IMR-90 (cell line): Measurements from ENCODE around the gene RAPGEF2. TPM values are rescaled to one million over a fixed set of nuclear protein-coding genes. Genes with fewer than 3 reads are reported as not detected.

Experiments used
- ATAC-seq: fragments of 200-7000 bp; cut with Tn5 transposase; 2 replicates; pipeline ENCODE4 v1.9.1; 2020; ENCODE audit warnings: low read depth, mild to moderate bottlenecking, moderate library complexity
- BruUV-seq: library from RNA; stranded (reverse); fragments of 400-500 nt; replicated peaks from 2 replicates; lab custom pipeline; 2021; lab: Mats Ljungman, UMichigan
- CTCF ChIA-PET: fragments of 300-600 bp; formaldehyde crosslinking; extraction: SDS; loops from one replicate; lab custom pipeline; 2021; ENCODE audit warnings: antibody characterized with exemption; lab: Yijun Ruan, JAX
- POLR2A ChIA-PET: fragments of 300-600 bp; sonication (Branson Sonifier 250); formaldehyde crosslinking; loops from one replicate; lab custom pipeline; 2022; ENCODE audit warnings: antibody characterized with exemption; ENCODE audit not compliant: unreplicated experiment; lab: Charles Lee
- DNase-seq: peaks from one replicate; pipeline ENCODE4 v3.0.0; 2013
- H2AFZ ChIP-seq: replicated peaks from 2 replicates; pipeline ENCODE3; 2013; ENCODE audit warnings: low read length, mild to moderate bottlenecking; ENCODE audit not compliant: poor library complexity
- H2AK5ac ChIP-seq: 2 replicates; pipeline ENCODE4 v1.6.1; 2013; ENCODE audit warnings: low read depth, low read length, inconsistent platforms
- H2AK9ac ChIP-seq: replicated peaks from 2 replicates; pipeline ENCODE3; 2013; ENCODE audit warnings: mild to moderate bottlenecking, low read depth, low read length, moderate library complexity; ENCODE audit not compliant: poor library complexity
- H2BK120ac ChIP-seq: 2 replicates; pipeline ENCODE4 v1.6.1; 2013; ENCODE audit warnings: low read depth, low read length, inconsistent platforms
- H2BK15ac ChIP-seq: 3 replicates; pipeline ENCODE4 v1.6.1; 2013; ENCODE audit warnings: low read depth, low read length, inconsistent platforms
- H2BK20ac ChIP-seq: 2 replicates; pipeline ENCODE4 v1.6.1; 2013; ENCODE audit warnings: low read depth, mild to moderate bottlenecking, inconsistent platforms, low read length, moderate library complexity
- H2BK5ac ChIP-seq: 2 replicates; pipeline ENCODE4 v1.6.1; 2013; ENCODE audit warnings: mild to moderate bottlenecking, low read depth, low read length, inconsistent platforms; ENCODE audit not compliant: poor library complexity, severe bottlenecking
- H3K14ac ChIP-seq: replicated peaks from 2 replicates; pipeline ENCODE4 v1.6.1; 2013; ENCODE audit warnings: low read depth, low read length, inconsistent platforms
- H3K18ac ChIP-seq: 2 replicates; pipeline ENCODE4 v1.6.1; 2013; ENCODE audit warnings: low read depth, low read length, control low read depth
- H3K23ac ChIP-seq: 2 replicates; pipeline ENCODE4 v1.6.1; 2013; ENCODE audit warnings: low read depth, low read length, inconsistent platforms
- H3K27ac ChIP-seq: 2 replicates; pipeline ENCODE4 v1.5.1; 2013; ENCODE audit warnings: mild to moderate bottlenecking, control low read depth, low read length; ENCODE audit not compliant: insufficient read depth
- H3K27me3 ChIP-seq: 2 replicates; pipeline ENCODE4 v1.6.1; 2013; ENCODE audit warnings: low read length; ENCODE audit not compliant: control insufficient read depth, insufficient read depth
- H3K36me3 ChIP-seq: 2 replicates; pipeline ENCODE4 v1.6.1; 2013; ENCODE audit warnings: low read length, mixed read lengths; ENCODE audit not compliant: control insufficient read depth, insufficient read depth
- H3K4ac ChIP-seq: 2 replicates; pipeline ENCODE4 v1.6.1; 2013; ENCODE audit warnings: low read depth, low read length, inconsistent platforms
- H3K4me1 ChIP-seq: 2 replicates; pipeline ENCODE4 v1.6.1; 2013; ENCODE audit warnings: low read length, mixed read lengths; ENCODE audit not compliant: control insufficient read depth, insufficient read depth
- H3K4me2 ChIP-seq: 2 replicates; pipeline ENCODE4 v1.6.1; 2013; ENCODE audit warnings: low read depth, mild to moderate bottlenecking, control low read depth, low read length, moderate library complexity
- H3K4me3 ChIP-seq: 2 replicates; pipeline ENCODE4 v1.5.1; 2013; ENCODE audit warnings: low read depth, mild to moderate bottlenecking, control low read depth, low read length, moderate library complexity; ENCODE audit not compliant: insufficient read depth
- H3K56ac ChIP-seq: 2 replicates; pipeline ENCODE4 v1.6.1; 2013; ENCODE audit warnings: low read length, inconsistent platforms; ENCODE audit not compliant: insufficient read depth; ENCODE audit errors: extremely low read depth
- H3K79me1 ChIP-seq, 2 experiments: 2 replicates each; pipeline ENCODE4 v1.6.1; 2013; ENCODE audit warnings: low read length in 2 of 2, inconsistent platforms in 1 of 2, low read depth in 1 of 2
- H3K9ac ChIP-seq: 2 replicates; pipeline ENCODE4 v1.6.1; 2013; ENCODE audit warnings: low read depth, low read length, control low read depth
- H3K9me1 ChIP-seq: 2 replicates; pipeline ENCODE4 v1.6.1; 2013; ENCODE audit warnings: low read length, inconsistent platforms; ENCODE audit not compliant: insufficient read depth
- H3K9me3 ChIP-seq: 2 replicates; pipeline ENCODE4 v1.6.1; 2013; ENCODE audit warnings: low read length; ENCODE audit not compliant: control insufficient read depth, insufficient read depth
- H4K20me1 ChIP-seq: 2 replicates; pipeline ENCODE4 v1.6.1; 2013; ENCODE audit warnings: low read length, inconsistent platforms; ENCODE audit not compliant: insufficient read depth
- H4K5ac ChIP-seq: 2 replicates; pipeline ENCODE4 v1.6.1; 2013; ENCODE audit warnings: mild to moderate bottlenecking, low read depth, low read length, control low read depth
- H4K8ac ChIP-seq, 2 experiments: 2 replicates each; pipeline ENCODE4 v1.6.1; 2013; ENCODE audit warnings: low read depth in 2 of 2, low read length in 2 of 2, control low read depth in 1 of 2, inconsistent platforms in 1 of 2
- H4K91ac ChIP-seq: 2 replicates; pipeline ENCODE4 v1.6.1; 2013; ENCODE audit warnings: low read depth, low read length, inconsistent platforms; ENCODE audit not compliant: insufficient read depth
- ELK1 ChIP-seq: fragments of 150-350 bp; IDR thresholded peaks from 2 replicates; pipeline ENCODE4 v1.6.1; 2016; ENCODE audit warnings: low read depth, mild to moderate bottlenecking, low read length, moderate library complexity, borderline replicate concordance
- MAFK ChIP-seq: IDR thresholded peaks from 2 replicates; pipeline ENCODE4 v1.6.1; 2012; ENCODE audit warnings: low read depth, low read length, improper control_type of control experiment
- NFE2L2 ChIP-seq: fragments of 150-350 bp; IDR thresholded peaks from 2 replicates; pipeline ENCODE4 v1.6.1; 2016; ENCODE audit warnings: low read depth, mild to moderate bottlenecking, low read length
- RAD21 ChIP-seq: IDR thresholded peaks from 2 replicates; pipeline ENCODE4 v1.6.1; 2012; ENCODE audit warnings: low read length, improper control_type of control experiment
- RCOR1 ChIP-seq: IDR thresholded peaks from 2 replicates; pipeline ENCODE4 v1.6.1; 2012; ENCODE audit warnings: mild to moderate bottlenecking, low read length, improper control_type of control experiment; ENCODE audit not compliant: insufficient replicate concordance
- RFX5 ChIP-seq: IDR thresholded peaks from 2 replicates; pipeline ENCODE4 v1.8.0; 2012; ENCODE audit warnings: low read depth, mild to moderate bottlenecking, low read length, moderate library complexity
- WGBS, 2 experiments: methylation state at CpG; one replicate each; pipeline versions ENCODE4 v1.1.5 to v1.1.7; 2013; ENCODE audit warnings: missing lambda C conversion rate in 2 of 2; ENCODE audit not compliant: insufficient read length in 1 of 2; ENCODE audit errors: extremely low coverage in 2 of 2; 5-methylcytosine and 5-hydroxymethylcytosine counted together
- dilution Hi-C: fragments of 300-500 bp; cut with HindIII; formaldehyde crosslinking; loops from one replicate; pipeline ENCODE4 v1.14.3; 2018; ENCODE audit warnings: low sequenced_read_pairs; ENCODE audit not compliant: unreplicated experiment
- in situ Hi-C: fragments of 300-500 bp; cut with MboI; formaldehyde crosslinking; loops from 3 replicates; pipeline ENCODE4 v1.14.3; 2019; ENCODE audit warnings: low sequenced_read_pairs, inconsistent platforms, mixed read lengths
- intact Hi-C: fragments of 100-400 bp; cut with micrococcal nuclease; formaldehyde crosslinking; loops from 2 replicates; pipeline ENCODE4 v1.10.0; 2022
- polyA plus RNA-seq, 3 experiments: library from polyadenylated mRNA; depleted of rRNA; stranded (reverse); fragments of >200 nt; gene quantifications; 2 replicates each; pipeline ENCODE4 v1.2.3, GENCODE V29; 2012; ENCODE audit warnings: low replicate concordance in 1 of 3
- total RNA-seq: library from RNA; depleted of rRNA; stranded (reverse); fragments of >200 nt; gene quantifications from 2 replicates; pipeline ENCODE4 v1.2.3, GENCODE V29; 2012

Gene RAPGEF2
- total and polyA plus RNA-seq, 2 of the 4 experiments (the other 2 are of a cell fraction) = 27.6 to 109 TPM

- Histone ChIP-seq H3K36me3 (no peaks in the 10 kb centered on the region; the same call in 1 of the 2 replicates), H2AK9ac (no peak overlapping the region), H3K23ac (no peak overlapping the region), H3K9ac (no peak overlapping the region), H3K4me2 (no peak overlapping the region), H3K4ac (no peak overlapping the region), H2BK120ac (no peak overlapping the region), H4K5ac (no peak overlapping the region), H3K4me1 (peaks cover 16% of the 10 kb centered on the region), H2BK15ac (no peak overlapping the region; the same call in 2 of the 3 replicates), H4K8ac (no peak overlapping the region), H3K9me1 (peaks cover 11% of the 10 kb centered on the region), H2BK5ac (no peak overlapping the region), H3K18ac (peak overlapping the region; percentile 47; the same call in 1 of the 2 replicates), H2BK20ac (no peak overlapping the region), H3K27me3 (no peaks in the 10 kb centered on the region), H2AK5ac (no peak overlapping the region), H4K91ac (no peak overlapping the region; the same call in 1 of the 2 replicates), H3K4me3 (no peak overlapping the region), H3K56ac (no peak overlapping the region), H3K14ac (no peak overlapping the region; the same call in 1 of the 2 replicates), H2AFZ (no peak overlapping the region), H3K79me1 (peaks cover 39 to 54% of the 10 kb centered on the region in 2 experiments), H4K20me1 (peaks cover 6% of the 10 kb centered on the region; the same call in 1 of the 2 replicates), H3K27ac (no peak overlapping the region), H3K9me3 (no peaks in the 10 kb centered on the region)
- no peak for DNase-seq
- in situ Hi-C loops (no loop called here), dilution Hi-C loops (no loop called here), intact Hi-C loops (no loop called here)
- TF ChIP-seq NFE2L2 = no peak
- TF ChIP-seq RFX5 = no peak
- no peak for TF ChIP-seq ELK1
- TF ChIP-seq RCOR1 = no peak
- TF ChIP-seq MAFK = no peak
- TF ChIP-seq RAD21 = no peak
- ChIA-PET CTCF (no interaction called here), POLR2A (no interaction called here)
- no TSS peak for BruUV-seq
- no peak for ATAC-seq
- WGBS, 2 experiments = no CpG with 5 or more reads among the region's 3 CpGs
These were observed 186.8 kb downstream of the RAPGEF2 start for GRCh38 chr4:159289682-159290081.
